VCaP (cell line): ENCODE measurements around the gene ATF6.
A peak's percentile ranks its signal among the peaks of the same experiment; 100 is the strongest.

Experiments
- H3K27ac ChIP-seq: fragments of 450-650 bp; 2 replicates; pipeline ENCODE4 v1.5.1; 2017
- CTCF ChIP-seq: fragments of 450-650 bp; conservative IDR thresholded peaks from 2 replicates; pipeline ENCODE4 v1.5.1; 2017; ENCODE audit warnings: mild to moderate bottlenecking, moderate library complexity

The ATF6 gene

GRCh38 chr1:161731241-161731640 lies 34.9 kb upstream of the ATF6 start:
- TF ChIP-seq CTCF = no peak
- H3K27ac ChIP-seq = no peak overlapping the region

- TF ChIP-seq CTCF = no peak
- H3K27ac ChIP-seq = no peak overlapping the region
Measured at GRCh38 chr1:161731981-161732718, 34.0 kb upstream of the ATF6 start.

- H3K27ac ChIP-seq = no peak overlapping the region
- no peak for TF ChIP-seq CTCF
Measured at GRCh38 chr1:161733526-161733925, 32.6 kb upstream of the ATF6 start.

GRCh38 chr1:161735837-161736236 lies 30.3 kb upstream of the ATF6 start:
- H3K27ac ChIP-seq = no peak overlapping the region
- no peak for TF ChIP-seq CTCF

- H3K27ac ChIP-seq = no peak overlapping the region
- TF ChIP-seq CTCF = no peak
Measured at GRCh38 chr1:161736335-161736969, 29.7 kb upstream of the ATF6 start.

GRCh38 chr1:161737625-161738024 lies 28.5 kb upstream of the ATF6 start:
- no peak for TF ChIP-seq CTCF
- H3K27ac ChIP-seq = no peak overlapping the region

GRCh38 chr1:161738627-161739287 lies 27.4 kb upstream of the ATF6 start:
- peak; percentile 82 for TF ChIP-seq CTCF
- H3K27ac ChIP-seq = no peak overlapping the region
